Body of pancreas (tissue), 4 donors: ENCODE results near the gene TEF. TPM values are rescaled to one million over a fixed set of nuclear protein-coding genes. Genes with fewer than 3 reads are reported as not detected.

Source experiments
- ATAC-seq: fragments of 150-250 bp; one replicate; pipeline ENCODE4 v1.9.1; 2016
- DNase-seq, 4 donors: peaks; one replicate each; pipeline ENCODE4 v3.0.0-alpha.2; 2019
- H3K27ac ChIP-seq, 4 donors: fragments of 200-600 bp; sonication (generic); 1 replicate in 3 of 4; 2 replicates in 1 of 4; pipeline versions ENCODE4 v1.5.1 to v1.6.1; 2016 to 2019; ENCODE audit warnings: mild to moderate bottlenecking in 1 of 4, mixed read lengths in 1 of 4, moderate library complexity in 1 of 4
- H3K27me3 ChIP-seq, 2 donors: fragments of 200-600 bp; sonication (generic); one replicate each; pipeline ENCODE4 v1.6.0; 2016; ENCODE audit warnings: mild to moderate bottlenecking in 1 of 2
- H3K36me3 ChIP-seq, 2 donors: fragments of 200-600 bp; sonication (generic); replicated peaks in 1 of 2; 2 replicates each; pipeline ENCODE4 v1.5.1; 2016; ENCODE audit warnings: low read depth in 2 of 2; ENCODE audit not compliant: insufficient read depth in 1 of 2
- H3K4me1 ChIP-seq: fragments of 200-600 bp; sonication (generic); one replicate; pipeline ENCODE4 v1.6.0; 2016
- H3K4me3 ChIP-seq, 2 donors: fragments of 200-600 bp; sonication (generic); 1 replicate in 1 of 2; 2 replicates in 1 of 2; pipeline ENCODE4 v1.5.1; 2016 to 2019
- H3K9me3 ChIP-seq, 3 donors: fragments of 200-600 bp; sonication (generic); 1 replicate in 2 of 3; 2 replicates in 1 of 3; pipeline ENCODE4 v1.5.1; 2016
- POLR2A ChIP-seq, 3 donors: fragments of 450-650 bp; IDR thresholded peaks; one replicate each; pipeline ENCODE4 v1.6.1; 2016; ENCODE audit warnings: antibody characterized with exemption in 3 of 3, mild to moderate bottlenecking in 2 of 3
- WGBS, 2 donors: methylation state at CpG; one replicate each; pipeline ENCODE4 v1.1.5; 2017; 5-methylcytosine and 5-hydroxymethylcytosine counted together
- intact Hi-C: fragments of 100-400 bp; cut with DNase I; formaldehyde crosslinking; loops from one replicate; pipeline ENCODE4 v1.15.1; 2023
- total RNA-seq, 2 donors: library from RNA; depleted of rRNA; stranded (reverse); fragments of >200 nt; gene quantifications; one replicate each; pipeline ENCODE4 v1.1.0, GENCODE V29; 2016
- TF ChIP-seq, protein P1 (sequence below), 7 experiments: fragments of 450-650 bp in 4 of 7; fragments of 200-600 bp in 3 of 7; sonication (generic) in 3 of 7; IDR thresholded peaks; one replicate each; pipeline ENCODE4 v1.5.1; 2016 to 2019; ENCODE audit warnings: antibody characterized with exemption in 7 of 7

The TEF gene
- total RNA-seq, 2 donors from 2014 or later = 10.9 to 29.0 TPM

- TF ChIP-seq POLR2A (IDR thresholded peaks at IDR 0.05) = no peak
- TF ChIP-seq, protein P1, sequence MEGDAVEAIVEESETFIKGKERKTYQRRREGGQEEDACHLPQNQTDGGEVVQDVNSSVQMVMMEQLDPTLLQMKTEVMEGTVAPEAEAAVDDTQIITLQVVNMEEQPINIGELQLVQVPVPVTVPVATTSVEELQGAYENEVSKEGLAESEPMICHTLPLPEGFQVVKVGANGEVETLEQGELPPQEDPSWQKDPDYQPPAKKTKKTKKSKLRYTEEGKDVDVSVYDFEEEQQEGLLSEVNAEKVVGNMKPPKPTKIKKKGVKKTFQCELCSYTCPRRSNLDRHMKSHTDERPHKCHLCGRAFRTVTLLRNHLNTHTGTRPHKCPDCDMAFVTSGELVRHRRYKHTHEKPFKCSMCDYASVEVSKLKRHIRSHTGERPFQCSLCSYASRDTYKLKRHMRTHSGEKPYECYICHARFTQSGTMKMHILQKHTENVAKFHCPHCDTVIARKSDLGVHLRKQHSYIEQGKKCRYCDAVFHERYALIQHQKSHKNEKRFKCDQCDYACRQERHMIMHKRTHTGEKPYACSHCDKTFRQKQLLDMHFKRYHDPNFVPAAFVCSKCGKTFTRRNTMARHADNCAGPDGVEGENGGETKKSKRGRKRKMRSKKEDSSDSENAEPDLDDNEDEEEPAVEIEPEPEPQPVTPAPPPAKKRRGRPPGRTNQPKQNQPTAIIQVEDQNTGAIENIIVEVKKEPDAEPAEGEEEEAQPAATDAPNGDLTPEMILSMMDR (IDR thresholded peaks at IDR 0.05) = no peak
- Histone ChIP-seq H3K36me3 (peaks cover 19 to 33% of the 10 kb centered on the region in 2 donors), H3K4me1 (no peaks in the 10 kb centered on the region), H3K4me3 (no peak overlapping the region), H3K27ac (no peak overlapping the region), H3K9me3 (no peaks in the 10 kb centered on the region), H3K27me3 (no peaks in the 10 kb centered on the region)
- ATAC-seq (no peak), DNase-seq (no peak)
- 68 to 70% methylated on average over 6 of the region's 6 CpGs for WGBS, 2 donors
- intact Hi-C loops = no loop called here
Observed at GRCh38 chr22:41352058-41352457, 29.7 kb upstream of the TEF start.

DNA sequence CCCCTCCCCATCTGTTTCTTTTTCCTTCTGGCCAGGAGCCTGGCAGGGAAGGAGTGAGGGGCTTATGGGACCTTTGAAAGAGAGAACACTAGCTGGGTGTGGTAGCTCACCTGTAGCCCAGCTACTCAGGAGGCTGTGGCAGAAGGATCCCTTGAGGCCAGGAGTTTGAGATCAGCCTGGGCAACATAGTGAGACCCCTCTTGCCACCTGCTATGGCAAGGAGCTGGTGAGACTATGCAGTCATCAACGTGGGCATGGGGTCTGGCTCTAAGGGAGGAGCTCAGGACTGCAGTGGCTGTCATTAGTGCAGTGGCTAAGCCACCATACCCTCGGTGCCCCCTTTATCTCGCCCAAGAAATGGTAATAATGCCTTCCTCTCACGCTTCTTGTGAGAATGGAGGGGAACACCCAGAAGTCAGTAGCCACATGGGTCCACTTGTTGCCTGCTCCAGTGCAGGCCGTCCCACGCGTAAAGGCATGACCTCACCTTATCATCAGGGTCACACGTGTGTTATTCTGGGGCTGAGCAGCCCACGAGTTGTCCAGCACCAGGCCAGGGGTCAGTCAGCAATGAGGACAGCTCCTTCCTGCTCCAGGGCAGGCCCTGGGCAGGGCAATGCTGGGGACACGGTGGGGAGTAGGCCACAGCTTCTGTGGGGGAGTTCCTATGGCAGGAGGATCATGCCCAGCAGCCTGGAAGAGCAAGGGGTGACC lies 27.7 kb upstream of the TEF start:
- no peak for DNase-seq

GRCh38 chr22:41354979-41355378 lies 26.8 kb upstream of the TEF start:
- 79 to 93% methylated on average over 9 of the region's 10 CpGs for WGBS, 2 donors
- H3K36me3 ChIP-seq = peaks cover 11 to 19% of the 10 kb centered on the region in 2 donors
- ATAC-seq (no peak), DNase-seq (no peak)
- intact Hi-C loops = no loop called here
- no peaks in the 10 kb centered on the region for H3K27me3 ChIP-seq
- H3K4me3 ChIP-seq = no peak overlapping the region
- H3K4me1 ChIP-seq = no peaks in the 10 kb centered on the region
- H3K9me3 ChIP-seq = no peaks in the 10 kb centered on the region
- no peak overlapping the region for H3K27ac ChIP-seq
- TF ChIP-seq, protein P1 (IDR thresholded peaks at IDR 0.05) = no peak
- TF ChIP-seq POLR2A (IDR thresholded peaks at IDR 0.05) = no peak

More for the DNA sequence above, 27.7 kb upstream of the TEF start:
- no peak for ATAC-seq
- no peak overlapping the region for H3K27ac ChIP-seq
- TF ChIP-seq, protein P1 (IDR thresholded peaks at IDR 0.05) = no peak
- TF ChIP-seq POLR2A (IDR thresholded peaks at IDR 0.05) = no peak
- H3K36me3 ChIP-seq = peaks cover 15 to 28% of the 10 kb centered on the region in 2 donors
- H3K4me3 ChIP-seq = no peak overlapping the region
- WGBS, 2 donors = 80 to 86% methylated on average over 10 of the region's 10 CpGs
- H3K9me3 ChIP-seq = no peaks in the 10 kb centered on the region
- H3K27me3 ChIP-seq = no peaks in the 10 kb centered on the region
- H3K4me1 ChIP-seq = no peaks in the 10 kb centered on the region
- intact Hi-C loops = no loop called here

GRCh38 chr22:41355895-41356294 lies 25.8 kb upstream of the TEF start:
- Histone ChIP-seq H3K9me3 (no peaks in the 10 kb centered on the region), H3K36me3 (peaks cover 11 to 19% of the 10 kb centered on the region in 2 donors), H3K27ac (no peak overlapping the region), H3K27me3 (no peaks in the 10 kb centered on the region), H3K4me1 (no peaks in the 10 kb centered on the region), H3K4me3 (no peak overlapping the region)
- intact Hi-C loops = no loop called here
- 98% methylated on average over 15 of the region's 17 CpGs; no CpG with 5 or more reads in 1 of the 2 donors for WGBS, 2 donors
- TF ChIP-seq POLR2A (IDR thresholded peaks at IDR 0.05) = no peak
- TF ChIP-seq, protein P1 (IDR thresholded peaks at IDR 0.05) = no peak
- ATAC-seq (no peak), DNase-seq (no peak)
